ENCODE results near the gene ZNF160.
A peak's percentile ranks its signal among the peaks of the same experiment; 100 is the strongest.

ZNF160 gene

GRCh38 chr19:53076984-53077383, 26.2 kb downstream of the ZNF160 start:
- H4K20me1 ChIP-seq (ENCODE audit: control insufficient read depth, insufficient read depth, low read depth, low read length) = no peaks in the 10 kb centered on the region
- peaks cover 7% of the 10 kb centered on the region for H3K79me2 ChIP-seq (ENCODE audit: control insufficient read depth, low read length)
- H3K36me3 ChIP-seq (ENCODE audit: control insufficient read depth, low read length) = peaks cover 78% of the 10 kb centered on the region
- TF ChIP-seq CTCF (IDR thresholded peaks at IDR 0.05; ENCODE audit: low read depth, low read length, poor library complexity, severe bottlenecking) (peak; percentile 55), EZH2phosphoT487 (IDR thresholded peaks at IDR 0.05; ENCODE audit: borderline replicate concordance, low read length) (no peak)
- no peaks in the 10 kb centered on the region for H3F3A ChIP-seq (ENCODE audit: control insufficient read depth, insufficient read depth)
- no peaks in the 10 kb centered on the region for H3K4me1 ChIP-seq (ENCODE audit: control insufficient read depth, low read length)
- no peak overlapping the region for H3K27ac ChIP-seq (ENCODE audit: low read depth, low read length)
- no peak overlapping the region for H3K4me3 ChIP-seq (ENCODE audit: low read length)
- no peaks in the 10 kb centered on the region for H3K9me2 ChIP-seq (replicated peaks; ENCODE audit: control insufficient read depth, low read length)
- no peaks in the 10 kb centered on the region for H3K27me3 ChIP-seq (ENCODE audit: control insufficient read depth, low read length)
- H3K4me2 ChIP-seq (ENCODE audit: low read length) = no peak overlapping the region
- H3K9me3 ChIP-seq (ENCODE audit: control insufficient read depth, insufficient read depth, low read length) = peaks cover 15% of the 10 kb centered on the region; the same call in 1 of the 2 replicates

DNA sequence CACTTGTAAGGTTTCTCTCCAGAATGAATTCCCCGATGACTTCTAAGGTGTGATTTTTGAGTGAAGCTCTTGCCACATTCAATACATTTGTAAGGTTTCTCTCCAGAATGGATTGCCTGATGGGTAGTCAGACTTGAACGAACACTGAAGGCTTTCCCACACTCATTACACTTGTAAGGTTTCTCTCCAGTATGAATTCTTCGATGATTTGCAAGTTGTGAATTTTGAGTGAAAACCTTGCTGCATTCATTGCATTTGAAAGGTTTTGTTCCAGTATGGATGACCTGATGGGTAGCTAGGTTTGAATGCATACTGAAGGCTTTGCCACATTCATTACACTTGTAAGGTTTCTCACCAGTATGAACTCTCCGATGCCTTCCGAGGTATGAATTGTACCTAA, 34.4 kb downstream of the ZNF160 start:
- Histone ChIP-seq H3K4me1 (ENCODE audit: control insufficient read depth, low read length) (no peaks in the 10 kb centered on the region), H3K36me3 (ENCODE audit: control insufficient read depth, low read length) (peaks cover 73% of the 10 kb centered on the region), H3K79me2 (ENCODE audit: control insufficient read depth, low read length) (no peaks in the 10 kb centered on the region), H4K20me1 (ENCODE audit: control insufficient read depth, insufficient read depth, low read depth, low read length) (no peaks in the 10 kb centered on the region), H3K27ac (ENCODE audit: low read depth, low read length) (no peak overlapping the region), H3K9me2 (replicated peaks; ENCODE audit: control insufficient read depth, low read length) (no peaks in the 10 kb centered on the region), H3K27me3 (ENCODE audit: control insufficient read depth, low read length) (no peaks in the 10 kb centered on the region), H3K4me3 (ENCODE audit: low read length) (no peak overlapping the region), H3K9me3 (ENCODE audit: control insufficient read depth, insufficient read depth, low read length) (peaks cover 39% of the 10 kb centered on the region), H3F3A (ENCODE audit: control insufficient read depth, insufficient read depth) (no peaks in the 10 kb centered on the region), H3K4me2 (ENCODE audit: low read length) (no peak overlapping the region)
- TF ChIP-seq CTCF (IDR thresholded peaks at IDR 0.05; ENCODE audit: low read depth, low read length, poor library complexity, severe bottlenecking) (no peak), EZH2phosphoT487 (IDR thresholded peaks at IDR 0.05; ENCODE audit: borderline replicate concordance, low read length) (no peak)

- Histone ChIP-seq H3K27ac (ENCODE audit: low read depth, low read length) (no peak overlapping the region), H3K27me3 (ENCODE audit: control insufficient read depth, low read length) (no peaks in the 10 kb centered on the region), H3K4me2 (ENCODE audit: low read length) (no peak overlapping the region), H3F3A (ENCODE audit: control insufficient read depth, insufficient read depth) (no peaks in the 10 kb centered on the region), H3K36me3 (ENCODE audit: control insufficient read depth, low read length) (peaks cover 67% of the 10 kb centered on the region), H3K79me2 (ENCODE audit: control insufficient read depth, low read length) (no peaks in the 10 kb centered on the region), H4K20me1 (ENCODE audit: control insufficient read depth, insufficient read depth, low read depth, low read length) (no peaks in the 10 kb centered on the region), H3K4me3 (ENCODE audit: low read length) (no peak overlapping the region), H3K9me2 (replicated peaks; ENCODE audit: control insufficient read depth, low read length) (no peaks in the 10 kb centered on the region), H3K9me3 (ENCODE audit: control insufficient read depth, insufficient read depth, low read length) (peaks cover 36% of the 10 kb centered on the region), H3K4me1 (ENCODE audit: control insufficient read depth, low read length) (no peaks in the 10 kb centered on the region)
- TF ChIP-seq CTCF (IDR thresholded peaks at IDR 0.05; ENCODE audit: low read depth, low read length, poor library complexity, severe bottlenecking) (no peak), EZH2phosphoT487 (IDR thresholded peaks at IDR 0.05; ENCODE audit: borderline replicate concordance, low read length) (no peak)
Measured at GRCh38 chr19:53068199-53068598, 35.0 kb downstream of the ZNF160 start.

Measured in DOHH2 (cell line).